Measurements from ENCODE around the gene PRKG1. TPM values are rescaled to one million over a fixed set of nuclear protein-coding genes. Genes with fewer than 3 reads are reported as not detected.

Gene PRKG1
- total and polyA plus RNA-seq, 2 donors (not counting 1 experiment from before 2014, with no cell fraction given): not detected

- Histone ChIP-seq H3K27me3 (replicated peaks in 1 of 4; ENCODE audit: control extremely low read depth in 1 of 4, control insufficient read depth in 3 of 4, insufficient read depth in 4 of 4, low read length in 3 of 4) (no peaks in the 10 kb centered on the region), H3K27ac (ENCODE audit: low read length in 2 of 2) (no peak overlapping the region), H4K20me1 (ENCODE audit: control insufficient read depth, insufficient read depth, low read length, poor library complexity, severe bottlenecking) (no peaks in the 10 kb centered on the region), H2AFZ (ENCODE audit: insufficient read depth, low read depth, low read length, poor library complexity, severe bottlenecking) (no peak overlapping the region), H3K4me1 (ENCODE audit: control insufficient read depth in 2 of 2, insufficient read depth in 2 of 2, low read length in 2 of 2) (no peaks in the 10 kb centered on the region), H3K4me3 (ENCODE audit: control extremely low read depth in 1 of 5, extremely low read depth in 1 of 5, insufficient read depth in 1 of 5, low read depth in 2 of 5, low read length in 4 of 5) (no peak overlapping the region), H3K4me2 (replicated peaks; ENCODE audit: low read depth, low read length, poor library complexity, severe bottlenecking) (no peak overlapping the region), H3K9ac (ENCODE audit: low read length) (no peak overlapping the region), H3K36me3 (replicated peaks in 1 of 2; ENCODE audit: control extremely low read depth in 1 of 2, control insufficient read depth in 1 of 2, extremely low read depth in 1 of 2, insufficient read depth in 2 of 2, low read length in 1 of 2) (no peaks in the 10 kb centered on the region), H3K9me3 (ENCODE audit: control extremely low read depth in 1 of 3, control insufficient read depth in 2 of 3, insufficient read depth in 1 of 3, low read length in 2 of 3) (no peaks in the 10 kb centered on the region), H3K79me2 (ENCODE audit: control insufficient read depth, insufficient read depth, low read length) (no peaks in the 10 kb centered on the region)
- ATAC-seq (ENCODE audit: low read depth): no peak
- no peak for TF ChIP-seq EZH2 (IDR thresholded peaks at IDR 0.05; ENCODE audit: borderline replicate concordance, insufficient read depth, low read depth, low read length, poor library complexity, severe bottlenecking)
- TF ChIP-seq CTCF (IDR thresholded peaks at IDR 0.05): no peak
- WGBS (ENCODE audit: insufficient coverage): 89% methylated on average over 4 of the region's 5 CpGs
- intact Hi-C loops (cut with micrococcal nuclease): no loop called here
- Mint-ChIP-seq H3K4me1 (no peaks in the 10 kb centered on the region), H3K27me3 (no peaks in the 10 kb centered on the region), H3K9me3 (ENCODE audit: insufficient read depth) (no peaks in the 10 kb centered on the region), H3K4me3 (no peak overlapping the region), H3K27ac (no peak overlapping the region)
- CTCF ChIA-PET: no interaction called here
- POLR2A ChIA-PET: no interaction called here
- DNase-seq: no peak
These were observed 852.0 kb downstream of the PRKG1 start for GRCh38 chr10:51926337-51926736.

- Histone ChIP-seq H3K27ac (ENCODE audit: low read length in 2 of 2) (no peak overlapping the region), H3K9me3 (ENCODE audit: control extremely low read depth in 1 of 3, control insufficient read depth in 2 of 3, insufficient read depth in 1 of 3, low read length in 2 of 3) (peaks cover 0 to 1% (median 0%) of the 10 kb centered on the region in 3 donors), H3K4me1 (ENCODE audit: control insufficient read depth in 2 of 2, insufficient read depth in 2 of 2, low read length in 2 of 2) (no peaks in the 10 kb centered on the region), H3K4me3 (ENCODE audit: control extremely low read depth in 1 of 5, extremely low read depth in 1 of 5, insufficient read depth in 1 of 5, low read depth in 2 of 5, low read length in 4 of 5) (no peak overlapping the region), H4K20me1 (ENCODE audit: control insufficient read depth, insufficient read depth, low read length, poor library complexity, severe bottlenecking) (no peaks in the 10 kb centered on the region), H3K36me3 (replicated peaks in 1 of 2; ENCODE audit: control extremely low read depth in 1 of 2, control insufficient read depth in 1 of 2, extremely low read depth in 1 of 2, insufficient read depth in 2 of 2, low read length in 1 of 2) (no peaks in the 10 kb centered on the region), H3K79me2 (ENCODE audit: control insufficient read depth, insufficient read depth, low read length) (no peaks in the 10 kb centered on the region), H3K4me2 (replicated peaks; ENCODE audit: low read depth, low read length, poor library complexity, severe bottlenecking) (no peak overlapping the region), H3K27me3 (replicated peaks in 1 of 4; ENCODE audit: control extremely low read depth in 1 of 4, control insufficient read depth in 3 of 4, insufficient read depth in 4 of 4, low read length in 3 of 4) (no peaks in the 10 kb centered on the region), H2AFZ (ENCODE audit: insufficient read depth, low read depth, low read length, poor library complexity, severe bottlenecking) (no peak overlapping the region), H3K9ac (ENCODE audit: low read length) (no peak overlapping the region)
- ChIA-PET CTCF (no interaction called here), POLR2A (no interaction called here)
- H3K27ac Mint-ChIP-seq: no peak overlapping the region
- WGBS (ENCODE audit: insufficient coverage): no CpG with 5 or more reads among the region's 1 CpG
- TF ChIP-seq CTCF (IDR thresholded peaks at IDR 0.05) (no peak), EZH2 (IDR thresholded peaks at IDR 0.05; ENCODE audit: borderline replicate concordance, insufficient read depth, low read depth, low read length, poor library complexity, severe bottlenecking) (no peak)
- peaks cover 4% of the 10 kb centered on the region for H3K27me3 Mint-ChIP-seq
- no peak overlapping the region for H3K4me3 Mint-ChIP-seq
- DNase-seq (no peak), ATAC-seq (ENCODE audit: low read depth) (no peak)
- intact Hi-C loops (cut with micrococcal nuclease): no loop called here
- H3K9me3 Mint-ChIP-seq (ENCODE audit: insufficient read depth): no peaks in the 10 kb centered on the region
- no peaks in the 10 kb centered on the region for H3K4me1 Mint-ChIP-seq
These were observed 853.9 kb downstream of the PRKG1 start for GRCh38 chr10:51928162-51928561.

Measured in B cell (primary cell).